ENCODE data around the gene NBEA.
"Not testable (repeated sequence)": the region's sequence is repeated elsewhere in the genome, so short reads cannot be mapped to it uniquely, and the experiment has no call there.

Gene NBEA, protein sequence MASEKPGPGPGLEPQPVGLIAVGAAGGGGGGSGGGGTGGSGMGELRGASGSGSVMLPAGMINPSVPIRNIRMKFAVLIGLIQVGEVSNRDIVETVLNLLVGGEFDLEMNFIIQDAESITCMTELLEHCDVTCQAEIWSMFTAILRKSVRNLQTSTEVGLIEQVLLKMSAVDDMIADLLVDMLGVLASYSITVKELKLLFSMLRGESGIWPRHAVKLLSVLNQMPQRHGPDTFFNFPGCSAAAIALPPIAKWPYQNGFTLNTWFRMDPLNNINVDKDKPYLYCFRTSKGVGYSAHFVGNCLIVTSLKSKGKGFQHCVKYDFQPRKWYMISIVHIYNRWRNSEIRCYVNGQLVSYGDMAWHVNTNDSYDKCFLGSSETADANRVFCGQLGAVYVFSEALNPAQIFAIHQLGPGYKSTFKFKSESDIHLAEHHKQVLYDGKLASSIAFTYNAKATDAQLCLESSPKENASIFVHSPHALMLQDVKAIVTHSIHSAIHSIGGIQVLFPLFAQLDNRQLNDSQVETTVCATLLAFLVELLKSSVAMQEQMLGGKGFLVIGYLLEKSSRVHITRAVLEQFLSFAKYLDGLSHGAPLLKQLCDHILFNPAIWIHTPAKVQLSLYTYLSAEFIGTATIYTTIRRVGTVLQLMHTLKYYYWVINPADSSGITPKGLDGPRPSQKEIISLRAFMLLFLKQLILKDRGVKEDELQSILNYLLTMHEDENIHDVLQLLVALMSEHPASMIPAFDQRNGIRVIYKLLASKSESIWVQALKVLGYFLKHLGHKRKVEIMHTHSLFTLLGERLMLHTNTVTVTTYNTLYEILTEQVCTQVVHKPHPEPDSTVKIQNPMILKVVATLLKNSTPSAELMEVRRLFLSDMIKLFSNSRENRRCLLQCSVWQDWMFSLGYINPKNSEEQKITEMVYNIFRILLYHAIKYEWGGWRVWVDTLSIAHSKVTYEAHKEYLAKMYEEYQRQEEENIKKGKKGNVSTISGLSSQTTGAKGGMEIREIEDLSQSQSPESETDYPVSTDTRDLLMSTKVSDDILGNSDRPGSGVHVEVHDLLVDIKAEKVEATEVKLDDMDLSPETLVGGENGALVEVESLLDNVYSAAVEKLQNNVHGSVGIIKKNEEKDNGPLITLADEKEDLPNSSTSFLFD (N-terminal part only)

GRCh38 chr13:34941835-34942731, at the start of gene NBEA:
NBEA (plus strand) TSS chr13:34942270; CDS start chr13:34942821, 551 bp downstream.
- peak; percentile 88 for DNase-seq (ENCODE audit: low spot score)

DNA sequence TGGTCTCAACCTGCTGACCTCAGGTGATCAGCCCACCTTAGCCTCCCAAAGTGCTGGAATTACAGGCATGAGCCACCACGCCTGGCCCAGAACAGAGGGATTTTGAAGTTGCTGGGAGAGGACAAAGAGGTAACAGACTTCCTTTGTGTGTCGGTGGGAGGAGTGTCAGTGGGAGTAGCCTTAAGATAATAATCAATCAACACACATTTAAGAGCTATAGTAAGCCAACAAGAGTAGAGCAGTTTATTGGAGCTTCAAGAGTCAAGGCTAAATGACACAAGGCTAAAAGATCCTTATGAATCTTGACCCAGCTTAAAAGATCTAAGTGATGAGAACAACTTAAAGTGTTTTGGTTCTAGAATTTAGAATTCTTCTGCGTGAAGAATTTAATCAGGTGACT, 47.3 kb upstream of the NBEA start:
- DNase-seq (ENCODE audit: low spot score): no peak

GRCh38 chr13:34897220-34897619, 44.9 kb upstream of the NBEA start:
- DNase-seq (ENCODE audit: low spot score): no peak

- no peak for DNase-seq (ENCODE audit: low spot score)
These were observed 42.2 kb upstream of the NBEA start for GRCh38 chr13:34899888-34900287.

- DNase-seq (ENCODE audit: low spot score): no peak
These were observed 41.8 kb upstream of the NBEA start for GRCh38 chr13:34900288-34900739.

DNA sequence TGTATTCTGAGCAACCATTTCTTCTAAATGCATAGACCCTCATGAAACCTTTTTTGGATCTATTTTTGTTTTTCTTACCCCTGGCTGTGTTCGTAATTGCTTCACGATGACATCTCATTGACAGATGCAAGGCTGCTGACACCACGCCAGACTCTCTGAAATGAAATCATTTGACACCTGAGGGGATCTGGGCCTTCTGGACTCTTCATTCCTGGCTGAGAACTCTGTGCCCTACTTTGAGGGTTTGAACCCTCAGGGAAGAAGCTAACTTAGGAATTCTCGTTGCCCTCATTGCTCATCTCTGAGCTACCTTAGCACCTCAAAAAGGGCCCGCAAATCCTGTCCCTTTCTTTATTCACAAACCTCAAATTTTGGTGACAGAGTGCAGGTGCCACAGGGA, 40.5 kb upstream of the NBEA start:
- no peak for DNase-seq (ENCODE audit: low spot score)

DNA sequence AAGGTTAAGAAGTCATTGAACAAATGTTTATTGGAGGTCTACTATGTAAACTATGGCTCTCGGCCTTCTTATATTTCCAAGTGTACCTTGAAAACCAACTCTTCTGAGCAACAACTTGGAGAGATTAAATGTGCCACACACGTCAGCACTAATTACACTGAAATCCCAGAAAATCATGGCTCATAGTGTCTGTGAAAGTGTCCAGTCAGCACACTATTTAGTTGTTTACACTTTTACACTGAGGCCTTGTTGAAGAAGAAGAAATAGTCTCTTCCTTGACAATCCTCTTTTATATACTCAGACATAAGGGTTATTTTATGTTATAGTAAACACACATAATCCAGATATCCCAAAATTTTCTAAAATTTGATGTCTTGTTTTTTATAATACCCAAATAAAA, 30.9 kb upstream of the NBEA start:
- no peak for DNase-seq (ENCODE audit: low spot score)

GRCh38 chr13:34913040-34913439, 29.0 kb upstream of the NBEA start:
- DNase-seq (ENCODE audit: low spot score): no peak

- DNase-seq (ENCODE audit: low spot score): no peak
These were observed 27.7 kb upstream of the NBEA start for GRCh38 chr13:34914416-34914815.

DNA sequence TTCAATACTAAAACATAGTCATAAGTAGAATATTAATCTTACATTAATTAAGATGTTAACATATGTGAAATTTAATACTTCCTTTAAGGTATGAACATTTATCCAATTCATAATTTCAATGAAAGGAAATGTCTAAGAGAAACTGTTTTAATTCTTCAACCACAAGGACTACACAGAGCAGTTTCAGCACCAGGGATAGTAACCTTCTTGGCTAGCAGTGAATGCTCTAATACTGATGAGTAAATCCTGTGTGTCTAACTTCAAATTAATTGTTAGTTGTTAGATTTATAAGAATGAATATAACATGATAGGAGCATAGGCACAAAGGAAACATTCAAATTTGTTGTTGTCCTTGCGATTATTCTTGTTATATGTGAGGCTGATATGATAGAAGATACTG, 15.6 kb upstream of the NBEA start:
- no peak for DNase-seq (ENCODE audit: low spot score)

- DNase-seq (ENCODE audit: low spot score): not testable (repeated sequence)
These were observed 13.4 kb upstream of the NBEA start for GRCh38 chr13:34928676-34929075.

DNA sequence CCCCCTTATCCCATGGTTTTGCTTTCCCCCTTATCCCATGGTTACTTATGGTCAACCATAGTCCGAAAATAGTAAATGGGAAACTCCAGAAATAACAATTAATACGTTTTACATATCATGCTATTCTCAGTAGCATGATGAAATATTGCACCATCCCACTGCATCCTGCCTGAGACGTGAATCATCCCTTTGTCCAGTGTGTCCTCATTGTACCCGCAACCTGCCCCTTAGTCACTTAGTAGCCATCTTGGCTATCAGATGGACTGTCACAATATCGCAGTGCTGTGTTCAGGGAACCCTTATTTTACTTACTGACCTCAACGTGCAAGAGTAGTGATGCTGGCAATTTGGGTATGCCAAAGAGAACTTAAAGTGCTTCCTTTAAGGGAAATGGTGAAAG, 10.5 kb upstream of the NBEA start:
- no peak for DNase-seq (ENCODE audit: low spot score)

DNA sequence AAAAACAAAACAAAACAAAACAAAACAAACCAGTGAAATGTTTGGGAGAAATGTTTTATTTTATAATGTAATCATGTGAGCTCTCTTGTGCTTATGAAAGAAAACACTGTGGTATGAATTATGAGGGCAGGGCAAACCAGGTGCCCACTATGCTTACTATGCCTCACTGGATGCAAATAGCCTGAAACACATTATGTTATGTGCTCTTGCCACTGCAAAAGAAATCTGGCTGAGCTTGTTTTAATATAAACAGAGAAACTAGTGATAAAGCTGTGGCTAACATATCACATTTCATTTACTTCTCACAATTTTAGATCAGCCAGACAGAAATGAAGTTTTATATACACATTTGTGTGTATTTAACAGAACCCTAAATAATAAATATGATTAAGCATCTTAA, 8.7 kb upstream of the NBEA start:
- DNase-seq (ENCODE audit: low spot score): no peak

DNA sequence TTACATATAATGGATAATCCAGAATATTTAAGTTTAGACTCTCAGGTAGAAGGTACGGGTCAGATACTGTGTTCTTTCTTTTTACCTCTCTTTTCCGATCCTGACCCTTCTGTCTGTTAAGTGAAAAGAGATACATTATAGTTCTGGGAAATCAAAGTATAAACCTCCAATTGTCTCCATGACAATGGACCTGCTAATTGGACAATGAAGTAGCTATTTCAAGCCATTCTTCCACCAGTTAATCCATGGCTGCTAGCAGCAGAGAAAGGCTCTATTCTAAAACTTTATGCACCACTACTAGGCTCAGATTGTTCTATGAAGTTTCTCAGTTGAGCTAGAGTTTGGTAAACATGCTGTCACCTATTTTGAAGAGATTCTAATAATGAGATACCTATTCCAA, 8.3 kb upstream of the NBEA start:
- DNase-seq (ENCODE audit: low spot score): no peak

DNA sequence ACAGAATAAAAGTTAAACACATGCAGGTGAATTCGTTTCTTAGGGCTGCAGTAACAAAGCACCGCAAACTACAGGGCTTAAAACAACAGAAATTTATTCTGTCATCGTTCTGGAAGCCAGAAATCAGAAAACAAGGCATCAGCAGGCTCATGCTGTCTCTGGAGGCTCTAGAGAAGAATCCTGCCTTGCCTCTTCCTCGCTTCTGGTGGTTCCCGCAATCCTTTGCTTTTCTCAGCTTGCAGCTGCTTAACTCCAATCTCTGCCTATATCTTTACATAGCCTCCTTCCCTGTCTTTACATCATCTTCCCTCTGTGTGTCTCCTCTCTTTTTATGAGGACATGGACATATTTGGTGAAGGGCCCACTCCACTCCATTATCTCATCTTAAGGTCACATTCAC, 6.2 kb upstream of the NBEA start:
- DNase-seq (ENCODE audit: low spot score): no peak

- DNase-seq (ENCODE audit: low spot score): no peak
These were observed 2.3 kb upstream of the NBEA start for GRCh38 chr13:34939771-34940170.

DNA sequence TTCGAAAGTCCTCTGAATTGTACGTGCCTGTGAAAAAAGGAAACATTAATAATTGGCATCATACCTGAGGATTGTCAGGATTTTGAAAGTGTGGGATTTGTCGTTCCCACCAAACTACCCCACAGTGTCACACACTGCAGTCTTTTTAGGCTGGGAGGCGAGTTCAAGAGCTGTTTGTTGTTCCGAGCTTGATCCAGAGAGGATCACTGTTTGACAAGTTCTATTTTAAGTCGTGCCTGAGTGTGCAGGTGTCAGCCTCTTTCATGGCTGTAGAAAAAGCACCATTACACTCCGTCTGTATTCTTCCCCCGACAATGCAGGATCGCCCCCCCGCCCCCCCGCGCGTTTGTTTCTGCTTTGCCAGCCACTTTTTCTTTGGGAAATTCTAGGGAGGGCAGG, 635 bp upstream of the NBEA start:
- no peak for DNase-seq (ENCODE audit: low spot score)

DNA sequence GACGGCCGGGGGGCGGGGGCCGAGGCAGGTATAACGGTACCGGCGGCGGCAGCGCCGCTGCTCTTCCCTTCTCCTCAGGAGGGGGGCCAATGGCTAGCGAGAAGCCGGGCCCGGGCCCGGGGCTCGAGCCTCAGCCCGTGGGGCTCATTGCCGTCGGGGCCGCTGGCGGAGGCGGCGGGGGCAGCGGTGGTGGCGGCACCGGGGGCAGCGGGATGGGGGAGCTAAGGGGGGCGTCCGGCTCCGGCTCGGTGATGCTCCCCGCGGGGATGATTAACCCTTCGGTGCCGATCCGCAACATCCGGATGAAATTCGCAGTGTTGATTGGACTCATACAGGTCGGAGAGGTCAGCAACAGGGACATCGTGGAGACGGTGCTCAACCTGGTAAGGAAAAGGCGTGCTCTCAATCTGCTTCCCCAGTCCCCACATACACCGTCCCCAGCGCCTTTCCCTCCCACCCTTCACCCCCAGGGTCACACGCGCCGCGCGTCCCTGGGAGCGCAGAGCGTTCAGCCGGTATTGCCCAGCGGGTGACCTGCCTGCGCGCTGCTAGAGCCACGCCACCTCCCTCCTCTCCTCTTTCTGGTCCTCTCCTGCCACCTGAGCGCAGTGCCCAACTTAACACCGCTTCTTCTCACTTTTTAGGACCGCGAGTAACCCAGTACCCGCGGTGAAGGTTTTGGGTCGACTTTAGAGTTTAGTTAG, 814 bp downstream of the NBEA start:
- peak; percentile 66 for DNase-seq (ENCODE audit: low spot score)

DNA sequence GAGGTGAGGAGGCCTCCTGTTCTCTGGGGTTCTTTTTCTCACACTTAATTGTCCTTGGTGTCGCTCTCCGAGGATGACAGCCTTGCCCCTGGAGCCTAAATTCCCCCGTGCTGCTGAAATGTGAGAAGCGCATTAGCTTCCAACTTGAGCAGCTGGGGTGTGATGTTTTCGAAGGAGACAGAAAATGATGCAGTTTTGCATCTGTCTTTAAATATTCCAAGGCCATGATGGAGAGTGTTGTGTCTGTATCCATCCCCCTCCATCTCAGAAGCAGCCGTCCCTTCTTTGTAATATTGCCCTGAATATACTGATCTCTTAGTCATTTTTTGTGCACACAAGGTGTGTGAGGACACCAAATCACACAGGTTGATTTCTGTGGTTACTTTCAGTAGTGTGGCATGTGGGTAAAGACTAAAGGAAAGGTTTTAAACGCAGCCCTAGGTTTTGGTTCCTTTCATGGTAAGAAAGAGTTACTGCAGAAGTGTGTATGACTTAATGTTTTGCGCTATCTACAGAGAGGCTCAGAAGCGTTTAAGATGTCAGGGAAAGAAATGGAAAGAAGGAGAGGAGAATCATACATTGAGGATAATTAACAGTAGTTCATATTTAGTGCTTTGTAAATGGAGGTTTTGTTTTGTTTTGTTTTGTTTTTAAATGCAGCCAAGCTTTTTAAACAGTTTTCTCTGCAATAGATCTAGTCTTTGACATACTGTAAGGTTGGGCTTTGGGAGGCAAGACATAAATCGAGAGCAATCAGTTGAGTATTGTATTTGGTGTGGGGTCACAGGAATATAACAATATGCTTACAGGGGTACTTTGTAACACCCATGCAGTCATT, 1.6 kb downstream of the NBEA start:
- no peak for DNase-seq (ENCODE audit: low spot score)

DNA sequence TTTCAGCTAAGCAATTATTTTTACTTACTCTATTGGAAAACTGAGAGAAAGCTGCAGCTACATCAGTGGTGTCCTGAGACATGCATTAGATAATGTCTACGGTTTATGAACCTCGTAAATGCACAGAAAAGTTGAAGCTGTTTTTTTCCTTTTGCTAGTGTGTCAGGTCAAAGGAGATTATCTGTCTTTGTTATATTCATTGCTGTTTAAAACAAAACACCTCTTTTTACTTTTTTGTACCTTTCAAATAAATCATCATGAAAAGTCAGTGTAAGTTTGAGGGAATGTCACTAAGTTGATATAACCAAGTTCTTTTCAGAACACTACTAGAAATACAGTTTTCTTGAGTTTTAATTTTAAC, 2.2 kb downstream of the NBEA start:
- DNase-seq (ENCODE audit: low spot score): no peak
